NCI-H345 treated with DMSO at 0.1 percent for 48 hours (cell line): ENCODE results near the gene SLC36A4.
"Not testable (repeated sequence)": the region's sequence is repeated elsewhere in the genome, so short reads cannot be mapped to it uniquely, and the experiment has no call there.

Source experiments
- DNase-seq: peaks from one replicate; lab custom pipeline; 2025; ENCODE audit not compliant: unreplicated experiment; lab: John Stamatoyannopoulos, UW

The SLC36A4 gene

DNA sequence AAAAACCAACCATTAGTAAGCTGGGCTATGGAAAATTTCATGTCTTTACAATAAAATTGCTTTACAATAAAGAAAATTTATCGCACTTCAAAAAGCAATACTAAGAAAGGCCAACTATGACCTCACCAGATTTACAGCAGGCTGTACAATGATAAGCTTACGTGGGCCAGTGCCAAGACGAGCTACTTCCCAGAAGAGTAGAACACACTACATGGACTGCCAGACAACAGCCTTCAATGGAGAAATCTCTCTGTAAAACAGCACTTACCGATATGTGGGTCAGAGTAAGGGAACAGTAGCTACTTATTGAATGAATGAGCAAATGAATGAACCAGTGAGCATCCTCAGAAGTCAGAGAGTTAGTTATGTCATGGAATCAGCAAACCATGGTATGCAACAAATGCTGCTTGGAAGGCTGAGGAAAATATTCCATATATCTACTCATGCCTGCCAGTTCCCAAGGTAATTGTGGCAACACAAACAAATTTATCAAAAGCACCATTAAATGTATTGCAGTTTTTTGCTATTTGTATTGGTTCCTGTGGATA, 74.4 kb downstream of the SLC36A4 start:
- no peak for DNase-seq

DNA sequence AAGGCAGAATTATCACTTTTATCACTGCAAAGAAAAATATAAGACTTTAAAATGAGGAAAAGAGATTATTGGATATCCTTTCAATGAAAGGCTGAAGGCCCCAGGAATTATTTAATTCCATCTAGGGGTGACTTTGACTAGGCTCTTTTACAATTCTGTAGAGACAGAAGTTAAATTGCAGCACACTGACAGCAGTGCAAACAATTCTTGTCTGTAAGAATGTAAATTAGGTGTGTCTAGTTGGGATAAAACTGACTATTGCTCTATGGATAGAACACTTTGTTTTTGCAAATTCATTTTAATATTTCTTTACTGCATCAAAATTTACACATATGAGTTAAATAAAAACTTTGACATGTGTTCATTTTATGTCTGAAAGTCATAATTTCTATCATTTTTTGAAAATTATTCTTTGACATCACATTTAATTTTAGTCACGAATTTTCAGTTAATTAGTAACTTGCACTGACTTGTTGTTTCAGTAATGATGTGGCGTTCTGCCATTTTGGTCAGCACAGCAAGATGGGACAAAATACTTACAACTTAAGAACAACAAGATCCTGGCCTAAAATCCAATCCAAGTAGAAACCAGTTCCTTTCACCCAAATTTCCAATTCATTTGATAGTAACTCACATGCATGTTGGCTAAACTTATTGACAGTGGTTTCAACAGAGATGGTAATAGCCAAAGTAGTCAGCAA, 75.1 kb downstream of the SLC36A4 start:
- no peak for DNase-seq

DNA sequence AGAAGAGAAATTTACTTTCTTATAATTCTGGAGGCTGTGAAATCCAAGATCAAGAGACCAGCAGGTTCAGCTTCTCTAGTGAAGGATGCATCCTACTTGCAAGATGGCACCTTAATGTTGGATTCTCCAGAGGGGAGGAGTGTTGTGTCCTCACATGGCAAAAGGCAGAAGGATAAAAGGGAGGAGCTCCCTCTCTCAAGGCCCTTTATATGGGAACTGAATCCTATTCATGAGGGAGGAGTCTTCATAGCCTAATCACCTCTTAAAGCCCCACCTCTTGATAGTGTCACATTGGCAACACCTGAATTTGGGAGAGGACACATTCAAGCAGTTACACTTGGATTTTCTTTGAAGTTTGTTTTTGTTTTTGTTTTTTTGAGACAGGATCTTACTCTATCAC, 79.5 kb downstream of the SLC36A4 start:
- no peak for DNase-seq

DNA sequence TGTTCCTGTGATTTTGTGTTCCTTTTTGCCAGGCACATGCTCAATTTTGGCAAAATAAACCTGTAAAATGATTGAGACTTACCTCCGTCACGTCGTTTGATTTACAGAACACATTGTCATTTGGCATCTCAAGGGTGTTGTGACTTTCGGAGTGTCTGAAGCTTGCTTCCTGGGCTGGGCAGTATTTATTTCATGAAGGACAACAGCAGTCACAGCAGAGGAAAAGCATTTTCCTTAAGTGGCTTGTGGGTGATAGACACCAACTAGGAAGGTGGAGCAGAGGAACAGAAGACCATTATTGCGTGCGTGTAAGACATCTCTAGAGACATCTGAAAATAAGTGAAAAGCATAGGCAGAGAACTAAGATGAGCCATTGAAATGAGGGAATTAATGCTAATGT, 80.2 kb downstream of the SLC36A4 start:
- no peak for DNase-seq

DNA sequence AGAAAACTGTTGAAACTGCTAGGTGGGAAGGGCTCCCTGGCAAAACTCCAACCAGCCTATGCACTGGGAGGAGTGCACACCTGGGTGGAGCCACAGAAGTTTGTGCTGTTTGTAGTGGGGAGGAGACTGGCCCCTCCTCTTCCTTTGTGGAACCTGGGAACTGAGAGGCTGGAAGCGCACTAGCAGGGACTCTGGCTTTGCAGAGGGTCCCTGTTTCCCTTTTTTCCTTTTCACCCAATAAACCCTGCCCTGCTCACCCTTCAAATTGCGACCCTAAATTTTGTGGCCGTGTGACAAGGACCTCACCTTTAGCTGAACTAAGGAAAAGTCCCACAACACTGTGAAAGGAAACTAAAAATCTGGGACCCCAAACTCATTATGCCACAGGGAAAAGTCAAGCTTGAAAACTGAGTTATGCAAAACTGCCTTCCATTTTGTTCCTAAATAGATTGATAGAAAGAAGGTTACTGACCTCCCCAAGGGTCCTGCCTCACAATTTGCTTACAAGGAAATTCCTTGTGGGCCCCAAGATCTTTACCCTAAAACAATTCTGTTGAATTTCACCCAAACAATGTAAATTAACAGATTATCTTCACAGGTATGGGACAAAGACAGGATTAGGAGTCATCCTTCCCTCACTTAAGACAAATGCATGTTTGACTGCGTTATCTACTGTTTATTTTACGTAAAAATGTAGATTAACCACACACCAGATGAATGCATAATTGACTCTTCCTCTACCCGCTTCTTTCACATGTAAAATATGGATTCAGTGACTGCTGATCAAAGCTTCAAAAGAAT, 81.0 kb downstream of the SLC36A4 start:
- DNase-seq = no peak

DNA sequence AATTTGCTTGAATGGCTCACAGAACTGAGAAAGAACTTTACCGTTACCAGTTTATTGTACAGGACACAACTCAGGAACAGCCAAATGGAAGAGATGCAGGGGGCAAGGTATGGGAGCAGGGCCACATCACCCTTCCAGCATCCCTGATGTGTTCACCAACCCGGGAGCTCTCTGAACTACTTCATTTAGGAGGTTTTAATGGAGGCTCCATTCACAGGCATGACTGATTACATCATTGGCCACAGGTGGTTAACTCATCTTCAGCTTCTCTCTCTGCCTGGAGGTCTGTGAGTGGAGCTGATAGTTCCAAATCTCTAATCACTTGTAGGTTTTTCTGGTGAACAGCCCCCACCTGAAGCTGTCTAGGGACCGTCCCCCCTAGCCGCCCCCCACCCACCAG, 83.5 kb downstream of the SLC36A4 start:
- DNase-seq = no peak

DNA sequence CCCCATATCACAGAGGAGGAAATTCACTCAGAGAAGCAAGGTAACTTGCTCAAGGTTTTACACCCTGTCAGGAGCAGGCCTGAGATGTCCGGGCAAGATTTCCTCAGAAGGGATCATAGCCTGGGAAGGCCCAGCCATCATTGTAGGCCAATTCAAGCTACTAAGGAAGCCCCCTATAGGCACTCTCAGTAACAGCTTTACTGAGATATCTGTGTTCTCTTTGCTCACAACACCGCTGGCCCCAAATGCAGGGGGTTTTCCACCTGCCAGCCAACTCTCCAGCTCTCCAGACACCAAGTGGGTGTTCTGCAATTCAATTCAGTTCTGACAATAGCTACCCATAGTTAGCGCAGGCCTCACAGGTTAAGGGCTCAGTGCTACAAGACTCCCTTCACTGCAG, 84.0 kb downstream of the SLC36A4 start:
- DNase-seq = no peak

DNA sequence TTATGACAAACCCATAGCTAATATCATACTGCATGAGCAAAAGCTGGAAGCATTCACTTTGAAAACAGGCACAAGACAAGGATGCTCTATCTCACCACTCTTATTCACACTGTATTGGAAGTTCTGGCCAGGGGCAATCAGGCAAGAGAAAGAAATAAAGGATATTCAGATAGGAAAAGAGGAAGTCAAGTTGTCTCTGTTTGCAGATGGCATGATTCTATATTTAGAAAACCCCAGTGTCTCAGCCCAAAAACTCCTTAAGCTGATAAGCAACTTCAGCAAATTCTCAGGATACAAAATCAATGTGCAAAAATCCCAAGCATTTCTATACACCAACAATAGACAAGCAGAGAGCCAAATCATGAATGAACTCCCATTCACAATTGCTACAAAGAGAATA, 86.6 kb downstream of the SLC36A4 start:
- not testable (repeated sequence) for DNase-seq

DNA sequence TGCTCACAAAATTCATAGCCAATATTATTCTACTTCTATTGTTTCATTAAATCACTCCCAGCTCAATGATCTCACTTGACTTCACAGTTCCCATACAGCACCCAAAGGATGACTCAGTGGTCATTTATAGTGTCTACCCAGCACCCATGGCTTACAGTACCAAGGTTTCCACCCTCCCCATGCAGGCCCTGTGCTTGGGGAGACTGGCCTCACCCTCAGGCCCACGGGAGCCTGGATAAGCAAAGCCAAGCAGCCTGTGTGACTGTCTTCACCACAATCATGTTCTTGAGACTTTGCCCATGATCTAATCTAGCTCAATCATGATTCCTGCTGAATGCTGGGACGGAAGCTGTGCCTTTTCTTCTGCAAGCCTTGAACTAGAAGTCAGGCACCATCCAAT, 97.6 kb downstream of the SLC36A4 start:
- no peak for DNase-seq

DNA sequence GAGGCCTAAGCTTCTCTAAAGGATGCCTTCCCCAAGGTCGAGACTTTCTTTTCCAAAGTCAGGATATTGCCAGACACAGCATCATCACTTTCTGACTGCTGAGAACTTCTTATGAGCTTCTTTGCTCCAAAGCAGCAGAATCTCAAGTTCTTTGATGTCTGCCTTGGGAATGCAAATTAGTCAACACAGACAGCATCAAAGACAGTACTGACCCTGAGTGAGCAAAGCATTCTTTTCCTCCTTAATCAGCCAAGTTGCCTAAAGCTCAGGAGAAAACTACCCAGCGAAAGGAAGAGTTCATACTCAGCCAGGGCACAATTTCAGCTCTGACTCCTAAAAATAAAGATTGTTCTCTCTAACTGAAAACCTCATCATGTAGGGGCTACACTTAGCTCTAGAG, 98.0 kb downstream of the SLC36A4 start:
- DNase-seq = no peak
